ENCODE results near the gene DRC1.
A peak's percentile ranks its signal among the peaks of the same experiment; 100 is the strongest.
"Not testable (repeated sequence)": the region's sequence is repeated elsewhere in the genome, so short reads cannot be mapped to it uniquely, and the experiment has no call there.

DRC1 gene

DNA sequence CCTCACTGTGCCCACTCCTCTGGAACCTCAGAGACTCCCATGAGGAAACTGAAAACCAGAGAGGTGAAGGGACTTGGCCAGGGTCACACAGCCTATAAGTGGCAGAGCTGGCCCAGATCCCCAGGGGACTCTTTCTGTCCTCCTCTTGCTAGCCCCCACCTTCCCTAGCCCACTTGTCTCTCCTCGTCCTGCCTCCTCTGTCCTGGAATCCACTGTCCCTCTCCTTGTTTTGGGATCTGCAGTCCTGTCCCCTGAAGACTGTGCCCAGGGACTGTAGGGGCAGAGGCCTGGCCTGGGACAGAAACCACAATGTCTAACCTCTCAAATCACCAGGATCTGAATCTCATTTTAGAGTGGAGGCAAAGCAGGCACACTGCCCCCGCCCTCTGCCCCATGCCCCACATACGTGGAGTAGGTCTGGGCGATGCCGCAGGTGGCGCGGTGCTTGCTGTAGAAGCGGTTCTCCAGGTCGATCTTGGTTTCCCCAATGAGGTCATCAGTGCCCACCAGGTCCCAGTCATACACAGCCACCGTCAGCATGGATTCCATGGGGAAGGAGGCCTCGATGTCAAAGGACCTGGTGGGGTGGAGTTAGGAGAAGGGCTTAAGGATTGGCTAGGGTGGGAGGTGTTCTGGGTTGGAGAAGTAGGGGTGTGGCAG, 63.7 kb downstream of the DRC1 start:
- DNase-seq, result no peak

GRCh38 chr2:26465981-26466471, 64.3 kb downstream of the DRC1 start:
- no peak for DNase-seq

GRCh38 chr2:26466662-26467310, 65.1 kb downstream of the DRC1 start:
- no peak for DNase-seq

DNA sequence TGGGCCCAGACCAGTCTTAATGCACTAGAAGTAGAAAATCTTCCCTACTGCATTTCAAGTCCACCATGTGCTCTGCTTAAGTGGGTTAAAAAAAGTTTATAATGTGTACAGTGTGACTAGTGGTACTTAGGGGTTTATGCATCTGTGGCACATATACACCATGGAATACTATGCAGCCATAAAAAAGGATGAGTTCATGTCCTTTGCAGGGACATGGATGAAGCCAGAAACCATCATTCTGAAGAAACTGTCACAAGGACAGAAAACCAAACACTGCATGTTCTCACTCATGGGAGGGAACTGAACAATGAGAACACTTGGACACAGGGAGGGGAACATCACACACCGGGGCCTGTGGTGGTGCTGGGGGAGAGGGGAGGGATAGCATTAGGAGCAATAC, 66.8 kb downstream of the DRC1 start:
- not testable (repeated sequence) for DNase-seq

GRCh38 chr2:26469092-26469710, 67.5 kb downstream of the DRC1 start:
- DNase-seq, result peak; percentile 30

GRCh38 chr2:26469955-26470354, 68.2 kb downstream of the DRC1 start:
- no peak for DNase-seq

DNA sequence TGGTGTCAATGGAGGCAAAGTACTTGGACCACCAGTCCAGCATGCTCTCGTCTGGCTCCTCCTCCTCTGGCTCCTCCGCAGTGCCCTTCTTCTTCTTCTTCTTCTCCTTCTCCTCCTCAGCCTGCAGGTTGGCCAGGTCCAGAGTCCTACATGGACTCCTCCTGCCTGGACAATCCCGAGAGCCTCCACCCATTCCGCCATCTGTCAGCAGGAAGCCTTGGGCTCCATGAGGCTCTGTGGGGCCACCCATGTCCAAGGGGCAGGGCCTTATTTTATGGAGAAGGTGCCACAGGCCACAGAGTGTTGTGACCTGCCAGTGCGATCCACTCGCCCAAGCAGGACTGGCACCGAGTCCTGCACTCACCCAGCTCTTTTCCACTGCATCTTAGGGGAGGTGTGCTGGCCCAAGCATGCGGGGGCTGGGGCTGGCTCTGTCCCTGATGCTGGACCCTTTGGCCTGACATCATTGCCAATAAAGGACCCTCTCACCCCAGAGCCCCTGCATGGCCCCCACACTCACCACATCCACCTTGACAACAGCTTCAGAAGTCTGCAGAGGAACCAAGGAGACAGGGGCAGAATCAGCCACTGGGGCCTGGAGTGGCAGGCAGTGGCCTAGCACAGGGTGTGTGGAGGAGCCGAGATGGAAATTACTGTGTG, 69.0 kb downstream of the DRC1 start:
- no peak for DNase-seq

DNA sequence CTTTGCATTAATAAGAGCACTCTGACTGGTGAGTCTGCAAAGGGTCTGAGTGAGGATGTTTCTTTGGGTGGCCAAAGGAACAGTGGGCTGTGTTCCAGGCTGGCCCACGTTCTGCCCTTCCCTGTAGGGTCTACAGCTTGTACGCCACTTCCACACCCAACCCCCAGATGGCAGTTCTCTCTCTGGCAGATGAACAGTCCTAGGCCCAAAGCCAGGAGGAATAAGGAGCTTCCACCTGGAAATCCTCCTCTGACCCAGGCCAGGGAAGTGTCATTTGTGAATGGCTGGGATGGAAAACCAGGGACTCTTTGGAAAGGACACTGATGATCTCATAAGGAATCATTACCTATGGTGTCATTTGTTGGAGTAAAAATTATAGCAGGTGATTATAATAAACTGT, 69.6 kb downstream of the DRC1 start:
- DNase-seq, result no peak

GRCh38 chr2:26471766-26472706, 70.3 kb downstream of the DRC1 start:
- DNase-seq, result no peak

DNA sequence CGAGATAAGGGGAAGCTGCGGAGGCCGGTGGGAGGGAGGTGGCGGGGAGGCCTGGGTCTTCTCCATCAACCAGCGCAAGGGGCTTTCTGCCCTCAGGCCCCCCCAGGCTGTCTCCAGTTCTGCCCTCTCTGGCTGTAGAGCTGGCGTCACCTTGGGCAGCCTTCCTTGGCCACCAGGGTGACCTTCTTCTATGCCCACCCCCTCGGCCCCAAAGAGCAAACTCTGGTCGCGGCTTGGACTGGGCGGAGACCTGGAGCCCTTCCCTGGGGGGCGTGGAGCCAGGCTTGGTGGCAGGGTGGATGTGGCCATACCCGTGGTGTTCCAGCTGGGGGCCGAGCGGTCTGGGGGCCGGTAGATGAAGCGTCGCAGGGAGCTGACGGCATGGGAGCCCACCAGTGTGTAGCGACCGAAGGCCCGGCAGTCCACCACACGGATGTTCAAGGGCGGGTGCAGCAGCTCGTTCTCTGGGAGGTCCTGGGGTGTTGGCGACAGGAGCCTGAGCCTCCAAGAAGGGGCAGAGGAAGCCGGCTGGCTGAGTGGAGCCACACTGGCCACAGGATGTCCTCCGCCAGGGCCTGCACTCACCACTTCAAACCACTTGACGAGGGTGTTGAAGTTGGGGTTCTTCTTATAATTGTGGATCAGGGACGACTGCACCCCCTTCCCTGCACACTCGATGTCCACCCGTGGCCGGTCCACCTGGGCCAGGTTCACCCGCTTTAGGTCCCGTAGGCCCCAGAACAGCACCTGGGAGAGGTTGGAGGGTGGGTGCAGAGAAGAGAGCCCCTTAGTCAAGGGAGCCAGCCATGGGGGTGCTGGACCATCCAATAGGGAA, 71.3 kb downstream of the DRC1 start:
- DNase-seq, result no peak

DNA sequence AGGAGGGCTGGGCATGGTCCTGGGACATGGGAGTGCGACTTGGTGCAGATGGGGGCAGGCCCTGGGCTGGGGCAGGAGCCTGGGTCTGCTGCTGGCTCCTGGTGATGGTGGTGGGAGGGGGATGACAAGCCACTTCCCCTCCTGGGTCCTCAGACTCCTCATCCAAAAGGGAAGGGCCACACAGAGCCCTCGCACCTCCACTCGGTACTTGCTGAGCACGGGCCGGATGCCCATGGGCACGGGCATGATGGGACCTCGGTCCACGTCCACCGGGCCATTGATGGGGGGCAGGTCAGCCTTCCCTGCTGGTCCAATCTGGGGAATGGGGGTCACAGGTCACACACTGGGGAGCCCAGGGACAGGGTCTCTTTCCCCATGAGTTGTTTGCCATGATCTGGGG, 72.1 kb downstream of the DRC1 start:
- no peak for DNase-seq

- no peak for DNase-seq
Observed at GRCh38 chr2:26474261-26474785, 72.6 kb downstream of the DRC1 start.

- no peak for DNase-seq
Observed at GRCh38 chr2:26475037-26475436, 73.3 kb downstream of the DRC1 start.

GRCh38 chr2:26475832-26476501, 74.2 kb downstream of the DRC1 start:
- DNase-seq, result no peak

DNA sequence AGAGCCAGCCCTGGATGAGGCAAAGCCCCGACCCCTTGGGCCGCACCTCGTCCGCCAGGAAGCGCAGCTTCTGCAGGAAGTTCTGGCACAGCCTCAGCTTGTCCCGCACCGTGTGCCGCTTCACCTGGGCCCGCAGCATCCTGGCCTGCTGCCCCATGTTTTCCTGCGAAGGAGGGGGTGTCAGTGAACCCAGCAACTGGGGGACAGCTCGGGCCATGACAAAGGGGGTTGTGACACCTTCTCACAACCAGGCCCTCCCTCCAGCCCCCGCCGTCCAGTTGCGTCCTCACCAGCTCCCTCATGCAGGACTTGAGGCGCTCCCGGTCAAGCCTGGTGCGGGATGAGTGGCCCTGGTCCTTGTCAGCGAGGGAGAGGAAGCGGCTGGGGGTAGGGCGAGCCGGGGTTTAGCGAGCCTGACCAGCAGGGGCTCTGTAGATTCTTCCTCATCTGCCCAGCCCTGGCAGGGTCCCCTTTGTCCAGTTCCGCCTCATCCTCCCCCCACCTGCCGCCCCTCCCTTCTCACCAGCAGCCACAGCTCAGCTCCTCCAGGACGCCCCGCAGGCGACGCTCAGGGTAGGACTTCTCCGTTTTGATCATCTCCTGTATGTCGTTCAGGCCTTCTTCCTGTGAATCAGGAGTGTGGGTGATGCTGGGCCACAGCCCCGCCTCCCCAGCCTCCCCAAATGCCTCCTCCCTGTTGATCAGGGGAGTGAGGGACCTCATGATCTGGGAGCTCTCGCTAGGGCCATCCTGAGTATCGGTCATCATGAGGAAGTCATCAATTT, 75.6 kb downstream of the DRC1 start:
- DNase-seq, result no peak

DNA sequence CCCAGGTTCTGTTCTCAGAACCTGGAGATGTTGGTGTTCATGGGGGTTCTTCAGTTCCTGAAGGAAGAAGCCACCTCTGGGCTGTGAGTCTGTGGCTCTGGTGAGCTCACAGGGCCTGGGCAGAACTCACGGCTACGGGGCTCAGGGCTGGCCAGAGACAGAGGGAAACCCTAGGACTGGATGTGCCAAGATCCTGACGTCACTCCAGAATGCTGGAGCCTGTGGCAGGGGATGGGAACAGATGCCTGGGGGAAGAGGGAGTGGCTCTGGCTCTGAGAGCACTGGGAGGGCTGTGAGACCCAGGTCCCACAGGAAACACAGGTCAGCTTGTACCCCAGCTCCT, 76.2 kb downstream of the DRC1 start, which contains the start of gene OTOF:
TSS of gene OTOF (minus strand) at position 214 of the 343 bp plus-strand sequence.
- no peak for DNase-seq

DNA sequence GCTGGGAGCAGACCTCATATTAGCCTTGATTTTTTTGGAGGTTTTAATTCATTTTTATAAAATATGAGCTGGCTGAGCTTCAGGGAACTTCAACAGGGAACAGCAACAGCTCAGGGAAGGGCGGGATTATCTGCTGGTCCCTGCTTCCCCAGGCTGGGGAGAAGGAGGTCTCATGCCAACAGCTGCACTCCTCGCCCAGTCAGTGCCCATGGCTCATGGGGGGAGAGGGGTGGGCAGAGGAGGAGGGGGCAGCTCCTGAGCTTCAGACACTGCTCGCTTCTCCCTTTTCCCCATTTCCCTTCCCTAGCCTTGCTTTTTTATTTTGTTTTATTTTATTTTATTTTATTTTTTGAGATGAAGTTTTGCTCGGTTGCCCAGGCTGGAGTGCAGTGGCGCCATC, 76.6 kb downstream of the DRC1 start:
- DNase-seq, result no peak

- DNase-seq, result no peak
Observed at GRCh38 chr2:26479131-26479788, 77.5 kb downstream of the DRC1 start.

Data from CD4-positive, alpha-beta T cell treated with Interleukin-4 for 4 hours (primary cell).